ENCODE measurements around the gene CRACR2B.

The CRACR2B gene

GRCh38 chr11:877565-877964 is 49.8 kb downstream of the CRACR2B start:
- Histone ChIP-seq H3K4me3 (ENCODE audit: low read depth in 1 of 2, low read length in 2 of 2) (no peak overlapping the region), H3K27me3 (ENCODE audit: control insufficient read depth in 1 of 2, insufficient read depth in 2 of 2, low read length in 2 of 2) (no peaks in the 10 kb centered on the region), H3K4me1 (ENCODE audit: control insufficient read depth in 1 of 2, insufficient read depth in 2 of 2, low read length in 2 of 2) (no peaks in the 10 kb centered on the region), H3K9me3 (ENCODE audit: control insufficient read depth in 1 of 2, low read length in 2 of 2) (no peaks in the 10 kb centered on the region), H3K9ac (ENCODE audit: low read depth in 1 of 2, low read length in 2 of 2) (no peak overlapping the region), H3K27ac (ENCODE audit: low read depth, low read length) (no peak overlapping the region), H3K36me3 (ENCODE audit: control insufficient read depth in 1 of 2, insufficient read depth in 2 of 2, low read length in 2 of 2) (peaks cover 2 to 24% of the 10 kb centered on the region in 2 donors)

- H3K4me3 ChIP-seq (ENCODE audit: low read depth in 1 of 2, low read length in 2 of 2) = no peak overlapping the region
- H3K9me3 ChIP-seq (ENCODE audit: control insufficient read depth in 1 of 2, low read length in 2 of 2) = no peaks in the 10 kb centered on the region
- H3K4me1 ChIP-seq (ENCODE audit: control insufficient read depth in 1 of 2, insufficient read depth in 2 of 2, low read length in 2 of 2) = no peaks in the 10 kb centered on the region
- H3K27ac ChIP-seq (ENCODE audit: low read depth, low read length) = no peak overlapping the region
- no peaks in the 10 kb centered on the region for H3K27me3 ChIP-seq (ENCODE audit: control insufficient read depth in 1 of 2, insufficient read depth in 2 of 2, low read length in 2 of 2)
- peaks cover 12 to 34% of the 10 kb centered on the region in 2 donors for H3K36me3 ChIP-seq (ENCODE audit: control insufficient read depth in 1 of 2, insufficient read depth in 2 of 2, low read length in 2 of 2)
- no peak overlapping the region for H3K9ac ChIP-seq (ENCODE audit: low read depth in 1 of 2, low read length in 2 of 2)
These were observed 52.7 kb downstream of the CRACR2B start for GRCh38 chr11:880447-880846.

All from duodenal mucosa (tissue), 2 donors.